ENCODE measurements around the gene NUP188. TPM values are rescaled to one million over a fixed set of nuclear protein-coding genes. Genes with fewer than 3 reads are reported as not detected.
A peak's percentile ranks its signal among the peaks of the same experiment; 100 is the strongest.
"Not testable (repeated sequence)": the region's sequence is repeated elsewhere in the genome, so short reads cannot be mapped to it uniquely, and the experiment has no call there.

Gene NUP188
- total and polyA plus RNA-seq, 4 donors, result 30.3 to 43.6 (median 32.5) TPM

GRCh38 chr9:128943832-128944620 lies 3.5 kb upstream of the NUP188 start:
- H3K36me3 ChIP-seq (ENCODE audit: control insufficient read depth, insufficient read depth, low read length), result peaks cover 46% of the 10 kb centered on the region
- no peak overlapping the region for H3K4me3 ChIP-seq (ENCODE audit: low read depth, low read length)
- peaks cover 54% of the 10 kb centered on the region for H3K4me1 ChIP-seq (ENCODE audit: control insufficient read depth, insufficient read depth, low read length)
- H3K27me3 ChIP-seq (ENCODE audit: control insufficient read depth, insufficient read depth, low read length), result no peaks in the 10 kb centered on the region
- WGBS (ENCODE audit: insufficient coverage), result 100% methylated on average over 3 of the region's 7 CpGs
- peak overlapping the region; percentile 33 for H3K27ac ChIP-seq (ENCODE audit: low read depth, low read length)
- no peaks in the 10 kb centered on the region for H3K9me3 ChIP-seq (ENCODE audit: control insufficient read depth, insufficient read depth, low read length)
- no peak for DNase-seq (ENCODE audit: low read depth in 4 of 6, low spot score in 6 of 6)

GRCh38 chr9:128944966-128945365 lies 2.5 kb upstream of the NUP188 start:
- not testable (repeated sequence) for H3K9me3 ChIP-seq (ENCODE audit: control insufficient read depth, insufficient read depth, low read length)

GRCh38 chr9:128945798-128946501 lies 1.5 kb upstream of the NUP188 start:
- 98% methylated on average over 17 of the region's 19 CpGs for WGBS (ENCODE audit: insufficient coverage)
- Histone ChIP-seq H3K27ac (ENCODE audit: low read depth, low read length) (no peak overlapping the region), H3K4me3 (ENCODE audit: low read depth, low read length) (no peak overlapping the region), H3K27me3 (ENCODE audit: control insufficient read depth, insufficient read depth, low read length) (no peaks in the 10 kb centered on the region), H3K36me3 (ENCODE audit: control insufficient read depth, insufficient read depth, low read length) (peaks cover 53% of the 10 kb centered on the region), H3K4me1 (ENCODE audit: control insufficient read depth, insufficient read depth, low read length) (peaks cover 45% of the 10 kb centered on the region), H3K9me3 (ENCODE audit: control insufficient read depth, insufficient read depth, low read length) (no peaks in the 10 kb centered on the region)
- DNase-seq (ENCODE audit: low read depth in 4 of 6, low spot score in 6 of 6), result no peak

More at GRCh38 chr9:128944966-128945365, 2.5 kb upstream of the NUP188 start:
- DNase-seq (ENCODE audit: low read depth in 4 of 6, low spot score in 6 of 6); H3K27me3 ChIP-seq (ENCODE audit: control insufficient read depth, insufficient read depth, low read length); H3K4me3 ChIP-seq (ENCODE audit: low read depth, low read length); H3K27ac ChIP-seq (ENCODE audit: low read depth, low read length): not testable (repeated sequence)
- Histone ChIP-seq H3K4me1 (ENCODE audit: control insufficient read depth, insufficient read depth, low read length) (peaks cover 54% of the 10 kb centered on the region), H3K36me3 (ENCODE audit: control insufficient read depth, insufficient read depth, low read length) (peaks cover 51% of the 10 kb centered on the region)
- WGBS (ENCODE audit: insufficient coverage), result 93% methylated on average over 6 of the region's 7 CpGs

- Histone ChIP-seq H3K4me3 (ENCODE audit: low read depth, low read length) (peak overlapping the region; percentile 89), H3K27ac (ENCODE audit: low read depth, low read length) (peak overlapping the region; percentile 90), H3K36me3 (ENCODE audit: control insufficient read depth, insufficient read depth, low read length) (peaks cover 52% of the 10 kb centered on the region), H3K9me3 (ENCODE audit: control insufficient read depth, insufficient read depth, low read length) (no peaks in the 10 kb centered on the region), H3K4me1 (ENCODE audit: control insufficient read depth, insufficient read depth, low read length) (peaks cover 37% of the 10 kb centered on the region), H3K27me3 (ENCODE audit: control insufficient read depth, insufficient read depth, low read length) (no peaks in the 10 kb centered on the region)
- DNase-seq (ENCODE audit: low read depth in 4 of 6, low spot score in 6 of 6), result no peak
- 16% methylated on average over 26 of the region's 30 CpGs for WGBS (ENCODE audit: insufficient coverage)
These were observed 775 bp upstream of the NUP188 start for GRCh38 chr9:128946571-128947276.

GRCh38 chr9:128947277-128947526 lies 297 bp upstream of the NUP188 start:
- peak overlapping the region; percentile 89 for H3K4me3 ChIP-seq (ENCODE audit: low read depth, low read length)
- H3K36me3 ChIP-seq (ENCODE audit: control insufficient read depth, insufficient read depth, low read length), result peaks cover 50% of the 10 kb centered on the region
- DNase-seq (ENCODE audit: low read depth in 4 of 6, low spot score in 6 of 6), result peak in 1 of 6 donors; percentile 26
- peaks cover 34% of the 10 kb centered on the region for H3K4me1 ChIP-seq (ENCODE audit: control insufficient read depth, insufficient read depth, low read length)
- H3K9me3 ChIP-seq (ENCODE audit: control insufficient read depth, insufficient read depth, low read length), result no peaks in the 10 kb centered on the region
- no peaks in the 10 kb centered on the region for H3K27me3 ChIP-seq (ENCODE audit: control insufficient read depth, insufficient read depth, low read length)
- 0% methylated on average over 20 of the region's 20 CpGs for WGBS (ENCODE audit: insufficient coverage)
- peak overlapping the region; percentile 90 for H3K27ac ChIP-seq (ENCODE audit: low read depth, low read length)

- not testable (repeated sequence) for H3K4me3 ChIP-seq (ENCODE audit: low read depth, low read length); DNase-seq (ENCODE audit: low read depth in 4 of 6, low spot score in 6 of 6); H3K27me3 ChIP-seq (ENCODE audit: control insufficient read depth, insufficient read depth, low read length); H3K27ac ChIP-seq (ENCODE audit: low read depth, low read length); H3K4me1 ChIP-seq (ENCODE audit: control insufficient read depth, insufficient read depth, low read length); H3K9me3 ChIP-seq (ENCODE audit: control insufficient read depth, insufficient read depth, low read length)
- WGBS (ENCODE audit: insufficient coverage), result 100% methylated on average over 5 of the region's 9 CpGs
- H3K36me3 ChIP-seq (ENCODE audit: control insufficient read depth, insufficient read depth, low read length), result peaks cover 63% of the 10 kb centered on the region
These were observed 13.9 kb downstream of the NUP188 start for GRCh38 chr9:128961403-128961802.

GRCh38 chr9:128969491-128969890 lies 22.0 kb downstream of the NUP188 start:
- DNase-seq (ENCODE audit: low read depth in 4 of 6, low spot score in 6 of 6), result no peak
- Histone ChIP-seq H3K27ac (ENCODE audit: low read depth, low read length) (no peak overlapping the region), H3K27me3 (ENCODE audit: control insufficient read depth, insufficient read depth, low read length) (no peaks in the 10 kb centered on the region), H3K36me3 (ENCODE audit: control insufficient read depth, insufficient read depth, low read length) (peaks cover 60% of the 10 kb centered on the region), H3K4me1 (ENCODE audit: control insufficient read depth, insufficient read depth, low read length) (no peaks in the 10 kb centered on the region), H3K9me3 (ENCODE audit: control insufficient read depth, insufficient read depth, low read length) (no peaks in the 10 kb centered on the region), H3K4me3 (ENCODE audit: low read depth, low read length) (no peak overlapping the region)
- WGBS (ENCODE audit: insufficient coverage), result 91% methylated on average over 5 of the region's 5 CpGs

GRCh38 chr9:128972956-128973355 lies 25.5 kb downstream of the NUP188 start:
- DNase-seq (ENCODE audit: low read depth in 4 of 6, low spot score in 6 of 6), result no peak
- Histone ChIP-seq H3K4me1 (ENCODE audit: control insufficient read depth, insufficient read depth, low read length) (no peaks in the 10 kb centered on the region), H3K36me3 (ENCODE audit: control insufficient read depth, insufficient read depth, low read length) (peaks cover 62% of the 10 kb centered on the region), H3K27ac (ENCODE audit: low read depth, low read length) (no peak overlapping the region), H3K27me3 (ENCODE audit: control insufficient read depth, insufficient read depth, low read length) (no peaks in the 10 kb centered on the region), H3K9me3 (ENCODE audit: control insufficient read depth, insufficient read depth, low read length) (no peaks in the 10 kb centered on the region), H3K4me3 (ENCODE audit: low read depth, low read length) (no peak overlapping the region)
- 100% methylated on average over 1 of the region's 4 CpGs for WGBS (ENCODE audit: insufficient coverage)

GRCh38 chr9:128979111-128979510 lies 31.6 kb downstream of the NUP188 start:
- Histone ChIP-seq H3K9me3 (ENCODE audit: control insufficient read depth, insufficient read depth, low read length) (no peaks in the 10 kb centered on the region), H3K4me3 (ENCODE audit: low read depth, low read length) (no peak overlapping the region), H3K4me1 (ENCODE audit: control insufficient read depth, insufficient read depth, low read length) (no peaks in the 10 kb centered on the region), H3K27me3 (ENCODE audit: control insufficient read depth, insufficient read depth, low read length) (no peaks in the 10 kb centered on the region), H3K27ac (ENCODE audit: low read depth, low read length) (no peak overlapping the region), H3K36me3 (ENCODE audit: control insufficient read depth, insufficient read depth, low read length) (peaks cover 72% of the 10 kb centered on the region)
- WGBS (ENCODE audit: insufficient coverage), result no CpG with 5 or more reads among the region's 3 CpGs
- no peak for DNase-seq (ENCODE audit: low read depth in 4 of 6, low spot score in 6 of 6)
